ENCODE results near the gene PRSS3.
"Not testable (repeated sequence)": the region's sequence is repeated elsewhere in the genome, so short reads cannot be mapped to it uniquely, and the experiment has no call there.

DNA sequence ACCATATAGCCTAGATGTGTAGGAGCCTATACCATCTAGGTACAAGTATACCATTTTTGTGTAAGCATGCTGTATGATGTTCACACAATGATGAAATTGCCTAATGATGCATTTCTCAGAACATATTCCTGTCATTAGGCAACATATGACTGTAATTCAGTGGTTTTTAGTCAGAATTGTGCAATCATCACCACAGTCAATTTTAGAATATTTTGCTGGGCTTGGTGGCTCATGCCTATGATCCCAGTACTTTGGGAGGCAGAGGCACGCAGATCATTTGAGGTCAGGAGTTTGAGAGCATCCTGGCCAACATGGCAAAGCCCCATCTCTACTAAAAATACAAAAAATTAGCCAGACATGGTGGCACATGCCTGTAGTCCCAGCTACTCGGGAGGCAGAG, 40.9 kb downstream of the PRSS3 start:
- TF ChIP-seq, protein P1, sequence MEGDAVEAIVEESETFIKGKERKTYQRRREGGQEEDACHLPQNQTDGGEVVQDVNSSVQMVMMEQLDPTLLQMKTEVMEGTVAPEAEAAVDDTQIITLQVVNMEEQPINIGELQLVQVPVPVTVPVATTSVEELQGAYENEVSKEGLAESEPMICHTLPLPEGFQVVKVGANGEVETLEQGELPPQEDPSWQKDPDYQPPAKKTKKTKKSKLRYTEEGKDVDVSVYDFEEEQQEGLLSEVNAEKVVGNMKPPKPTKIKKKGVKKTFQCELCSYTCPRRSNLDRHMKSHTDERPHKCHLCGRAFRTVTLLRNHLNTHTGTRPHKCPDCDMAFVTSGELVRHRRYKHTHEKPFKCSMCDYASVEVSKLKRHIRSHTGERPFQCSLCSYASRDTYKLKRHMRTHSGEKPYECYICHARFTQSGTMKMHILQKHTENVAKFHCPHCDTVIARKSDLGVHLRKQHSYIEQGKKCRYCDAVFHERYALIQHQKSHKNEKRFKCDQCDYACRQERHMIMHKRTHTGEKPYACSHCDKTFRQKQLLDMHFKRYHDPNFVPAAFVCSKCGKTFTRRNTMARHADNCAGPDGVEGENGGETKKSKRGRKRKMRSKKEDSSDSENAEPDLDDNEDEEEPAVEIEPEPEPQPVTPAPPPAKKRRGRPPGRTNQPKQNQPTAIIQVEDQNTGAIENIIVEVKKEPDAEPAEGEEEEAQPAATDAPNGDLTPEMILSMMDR (IDR thresholded peaks at IDR 0.05; ENCODE audit: poor library complexity, severe bottlenecking) = not testable (repeated sequence)
- not testable (repeated sequence) for TF ChIP-seq POLR2AphosphoS5 (IDR thresholded peaks at IDR 0.05); EZH2 (IDR thresholded peaks at IDR 0.05; ENCODE audit: borderline replicate concordance, insufficient read depth, low read length, poor library complexity, severe bottlenecking); EP300 (conservative IDR thresholded peaks at IDR 0.05; ENCODE audit: poor library complexity, severe bottlenecking); SMC3 (conservative IDR thresholded peaks at IDR 0.05; ENCODE audit: poor library complexity); TAF1 (IDR thresholded peaks at IDR 0.05; ENCODE audit: low read depth); MXI1 (conservative IDR thresholded peaks at IDR 0.05; ENCODE audit: poor library complexity, severe bottlenecking); RAD21 (conservative IDR thresholded peaks at IDR 0.05)
- TF ChIP-seq, protein P2, sequence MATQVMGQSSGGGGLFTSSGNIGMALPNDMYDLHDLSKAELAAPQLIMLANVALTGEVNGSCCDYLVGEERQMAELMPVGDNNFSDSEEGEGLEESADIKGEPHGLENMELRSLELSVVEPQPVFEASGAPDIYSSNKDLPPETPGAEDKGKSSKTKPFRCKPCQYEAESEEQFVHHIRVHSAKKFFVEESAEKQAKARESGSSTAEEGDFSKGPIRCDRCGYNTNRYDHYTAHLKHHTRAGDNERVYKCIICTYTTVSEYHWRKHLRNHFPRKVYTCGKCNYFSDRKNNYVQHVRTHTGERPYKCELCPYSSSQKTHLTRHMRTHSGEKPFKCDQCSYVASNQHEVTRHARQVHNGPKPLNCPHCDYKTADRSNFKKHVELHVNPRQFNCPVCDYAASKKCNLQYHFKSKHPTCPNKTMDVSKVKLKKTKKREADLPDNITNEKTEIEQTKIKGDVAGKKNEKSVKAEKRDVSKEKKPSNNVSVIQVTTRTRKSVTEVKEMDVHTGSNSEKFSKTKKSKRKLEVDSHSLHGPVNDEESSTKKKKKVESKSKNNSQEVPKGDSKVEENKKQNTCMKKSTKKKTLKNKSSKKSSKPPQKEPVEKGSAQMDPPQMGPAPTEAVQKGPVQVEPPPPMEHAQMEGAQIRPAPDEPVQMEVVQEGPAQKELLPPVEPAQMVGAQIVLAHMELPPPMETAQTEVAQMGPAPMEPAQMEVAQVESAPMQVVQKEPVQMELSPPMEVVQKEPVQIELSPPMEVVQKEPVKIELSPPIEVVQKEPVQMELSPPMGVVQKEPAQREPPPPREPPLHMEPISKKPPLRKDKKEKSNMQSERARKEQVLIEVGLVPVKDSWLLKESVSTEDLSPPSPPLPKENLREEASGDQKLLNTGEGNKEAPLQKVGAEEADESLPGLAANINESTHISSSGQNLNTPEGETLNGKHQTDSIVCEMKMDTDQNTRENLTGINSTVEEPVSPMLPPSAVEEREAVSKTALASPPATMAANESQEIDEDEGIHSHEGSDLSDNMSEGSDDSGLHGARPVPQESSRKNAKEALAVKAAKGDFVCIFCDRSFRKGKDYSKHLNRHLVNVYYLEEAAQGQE (IDR thresholded peaks at IDR 0.05; ENCODE audit: borderline replicate concordance) = not testable (repeated sequence)
